NCI-H1436 treated with DMSO at 0.1 percent for 48 hours (cell line): Measurements from ENCODE around the gene NBEA.
A peak's percentile ranks its signal among the peaks of the same experiment; 100 is the strongest.
"Not testable (repeated sequence)": the region's sequence is repeated elsewhere in the genome, so short reads cannot be mapped to it uniquely, and the experiment has no call there.

Experiments used
- DNase-seq: peaks from one replicate; lab custom pipeline; 2025; lab: John Stamatoyannopoulos, UW

NBEA gene, protein sequence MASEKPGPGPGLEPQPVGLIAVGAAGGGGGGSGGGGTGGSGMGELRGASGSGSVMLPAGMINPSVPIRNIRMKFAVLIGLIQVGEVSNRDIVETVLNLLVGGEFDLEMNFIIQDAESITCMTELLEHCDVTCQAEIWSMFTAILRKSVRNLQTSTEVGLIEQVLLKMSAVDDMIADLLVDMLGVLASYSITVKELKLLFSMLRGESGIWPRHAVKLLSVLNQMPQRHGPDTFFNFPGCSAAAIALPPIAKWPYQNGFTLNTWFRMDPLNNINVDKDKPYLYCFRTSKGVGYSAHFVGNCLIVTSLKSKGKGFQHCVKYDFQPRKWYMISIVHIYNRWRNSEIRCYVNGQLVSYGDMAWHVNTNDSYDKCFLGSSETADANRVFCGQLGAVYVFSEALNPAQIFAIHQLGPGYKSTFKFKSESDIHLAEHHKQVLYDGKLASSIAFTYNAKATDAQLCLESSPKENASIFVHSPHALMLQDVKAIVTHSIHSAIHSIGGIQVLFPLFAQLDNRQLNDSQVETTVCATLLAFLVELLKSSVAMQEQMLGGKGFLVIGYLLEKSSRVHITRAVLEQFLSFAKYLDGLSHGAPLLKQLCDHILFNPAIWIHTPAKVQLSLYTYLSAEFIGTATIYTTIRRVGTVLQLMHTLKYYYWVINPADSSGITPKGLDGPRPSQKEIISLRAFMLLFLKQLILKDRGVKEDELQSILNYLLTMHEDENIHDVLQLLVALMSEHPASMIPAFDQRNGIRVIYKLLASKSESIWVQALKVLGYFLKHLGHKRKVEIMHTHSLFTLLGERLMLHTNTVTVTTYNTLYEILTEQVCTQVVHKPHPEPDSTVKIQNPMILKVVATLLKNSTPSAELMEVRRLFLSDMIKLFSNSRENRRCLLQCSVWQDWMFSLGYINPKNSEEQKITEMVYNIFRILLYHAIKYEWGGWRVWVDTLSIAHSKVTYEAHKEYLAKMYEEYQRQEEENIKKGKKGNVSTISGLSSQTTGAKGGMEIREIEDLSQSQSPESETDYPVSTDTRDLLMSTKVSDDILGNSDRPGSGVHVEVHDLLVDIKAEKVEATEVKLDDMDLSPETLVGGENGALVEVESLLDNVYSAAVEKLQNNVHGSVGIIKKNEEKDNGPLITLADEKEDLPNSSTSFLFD (N-terminal part only)

DNA sequence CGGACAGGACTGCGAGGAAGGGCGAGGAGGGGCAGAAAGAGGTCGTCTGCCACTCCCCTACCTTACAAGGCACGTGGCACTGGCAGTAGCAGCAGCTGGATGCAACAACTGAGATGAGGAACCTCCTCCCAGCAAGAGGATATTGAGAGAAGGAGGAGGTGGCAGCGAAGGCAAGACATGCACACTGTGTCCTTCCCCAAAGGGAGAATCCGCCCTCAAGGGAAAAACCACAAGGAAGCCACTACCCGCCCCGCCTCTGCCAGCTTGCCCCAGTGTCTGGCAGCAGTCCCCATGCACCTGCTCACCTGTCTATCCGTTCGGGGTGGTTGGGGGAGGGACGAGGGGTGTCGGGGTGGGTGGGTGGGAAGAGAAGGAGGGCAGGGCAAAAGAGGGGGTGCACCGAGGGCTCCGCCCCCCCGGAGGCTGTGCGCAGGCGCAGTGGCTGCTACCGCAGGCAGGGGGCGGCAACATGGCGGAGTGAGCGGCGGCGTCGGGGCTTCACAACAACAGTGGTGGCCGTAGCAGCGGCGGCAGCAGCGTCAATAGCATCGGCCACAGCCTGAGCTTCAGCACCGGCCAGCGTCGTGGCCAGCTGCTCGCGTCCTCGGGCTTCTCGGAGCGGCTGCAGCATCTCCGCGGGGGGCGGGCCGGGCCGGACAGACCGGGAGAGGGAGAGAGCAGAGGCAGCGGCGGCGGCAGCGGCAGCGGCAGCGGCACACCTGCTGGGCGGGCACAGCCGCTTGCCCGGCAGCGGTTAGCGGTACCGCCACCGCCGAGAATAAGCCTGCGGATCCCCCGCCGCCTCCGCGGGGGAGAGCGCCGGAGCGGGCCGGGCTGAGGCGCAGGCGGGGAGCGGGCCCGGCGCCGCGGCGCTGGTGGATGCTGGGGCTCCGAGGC lies at the start of gene NBEA:
Gene NBEA (plus strand): TSS at position 436 of the 897 bp plus-strand sequence. CDS start 551 bp downstream, outside the sequence.
- DNase-seq = peak; percentile 44

- DNase-seq = no peak
These were observed 47.3 kb upstream of the NBEA start for GRCh38 chr13:34894756-34895155.

DNA sequence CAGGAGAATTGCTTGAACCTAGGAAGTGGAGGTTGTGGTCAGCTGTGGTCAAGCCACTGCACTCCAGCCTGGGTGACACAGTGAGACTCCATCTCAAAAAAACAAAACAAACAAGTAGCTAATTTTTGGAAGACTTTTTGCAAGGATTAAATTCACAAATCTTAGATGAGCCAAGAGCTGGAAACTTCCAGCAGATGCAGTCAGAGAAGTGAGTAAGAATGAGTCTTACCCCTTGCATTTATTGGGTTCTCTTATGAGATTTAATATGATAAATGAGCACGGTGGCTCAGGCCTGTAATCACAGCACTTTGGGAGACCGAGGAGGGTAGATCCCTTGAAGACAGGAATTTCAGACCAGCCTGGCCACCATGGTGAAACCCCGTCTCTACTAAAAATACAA lies 44.9 kb upstream of the NBEA start:
- no peak for DNase-seq

- no peak for DNase-seq
These were observed 42.2 kb upstream of the NBEA start for GRCh38 chr13:34899888-34900287.

- DNase-seq = no peak
These were observed 41.8 kb upstream of the NBEA start for GRCh38 chr13:34900288-34900739.

DNA sequence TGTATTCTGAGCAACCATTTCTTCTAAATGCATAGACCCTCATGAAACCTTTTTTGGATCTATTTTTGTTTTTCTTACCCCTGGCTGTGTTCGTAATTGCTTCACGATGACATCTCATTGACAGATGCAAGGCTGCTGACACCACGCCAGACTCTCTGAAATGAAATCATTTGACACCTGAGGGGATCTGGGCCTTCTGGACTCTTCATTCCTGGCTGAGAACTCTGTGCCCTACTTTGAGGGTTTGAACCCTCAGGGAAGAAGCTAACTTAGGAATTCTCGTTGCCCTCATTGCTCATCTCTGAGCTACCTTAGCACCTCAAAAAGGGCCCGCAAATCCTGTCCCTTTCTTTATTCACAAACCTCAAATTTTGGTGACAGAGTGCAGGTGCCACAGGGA lies 40.5 kb upstream of the NBEA start:
- no peak for DNase-seq

- no peak for DNase-seq
These were observed 30.9 kb upstream of the NBEA start for GRCh38 chr13:34911159-34911558.

DNA sequence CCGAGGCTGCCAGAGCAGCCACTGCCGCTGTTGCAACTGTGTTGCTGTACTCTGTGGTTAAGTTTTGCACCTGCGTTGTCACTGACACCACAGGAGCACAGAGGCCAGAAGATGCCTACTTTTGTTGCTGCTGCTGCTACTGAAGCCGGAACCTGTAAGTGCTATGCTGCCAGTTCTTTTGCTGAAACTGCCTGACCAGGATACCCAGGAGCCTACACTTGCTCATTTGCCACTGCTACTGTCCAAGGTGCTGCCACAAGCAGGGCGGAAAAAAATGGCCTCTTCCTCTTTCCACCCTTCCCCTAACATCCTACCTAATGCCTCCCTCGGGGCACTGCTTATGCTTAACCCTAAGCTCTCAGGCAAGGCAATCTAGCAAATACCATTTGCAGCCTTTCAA lies 29.0 kb upstream of the NBEA start:
- DNase-seq = no peak

GRCh38 chr13:34914416-34914815 lies 27.7 kb upstream of the NBEA start:
- DNase-seq = no peak

- DNase-seq = no peak
These were observed 15.6 kb upstream of the NBEA start for GRCh38 chr13:34926508-34926907.

DNA sequence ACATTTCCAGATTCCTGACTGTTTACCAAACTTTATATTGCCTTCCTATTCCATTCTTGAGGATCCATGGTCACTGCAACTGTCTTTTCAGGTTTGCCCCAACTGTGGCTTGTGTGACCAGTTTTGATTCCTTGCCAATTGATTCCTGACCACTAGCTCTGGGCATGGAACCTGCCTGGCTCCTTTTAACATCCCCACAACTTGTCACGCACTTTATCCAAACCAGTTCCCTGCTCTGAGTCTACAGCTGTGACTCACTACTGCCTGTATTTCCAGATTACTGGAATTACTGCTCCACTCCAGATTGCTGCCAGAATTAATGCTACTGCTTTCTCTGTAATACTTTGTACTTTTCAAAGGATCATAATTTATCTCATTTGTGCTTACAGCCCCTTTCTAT lies 13.4 kb upstream of the NBEA start:
- not testable (repeated sequence) for DNase-seq

DNA sequence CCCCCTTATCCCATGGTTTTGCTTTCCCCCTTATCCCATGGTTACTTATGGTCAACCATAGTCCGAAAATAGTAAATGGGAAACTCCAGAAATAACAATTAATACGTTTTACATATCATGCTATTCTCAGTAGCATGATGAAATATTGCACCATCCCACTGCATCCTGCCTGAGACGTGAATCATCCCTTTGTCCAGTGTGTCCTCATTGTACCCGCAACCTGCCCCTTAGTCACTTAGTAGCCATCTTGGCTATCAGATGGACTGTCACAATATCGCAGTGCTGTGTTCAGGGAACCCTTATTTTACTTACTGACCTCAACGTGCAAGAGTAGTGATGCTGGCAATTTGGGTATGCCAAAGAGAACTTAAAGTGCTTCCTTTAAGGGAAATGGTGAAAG lies 10.5 kb upstream of the NBEA start:
- no peak for DNase-seq

DNA sequence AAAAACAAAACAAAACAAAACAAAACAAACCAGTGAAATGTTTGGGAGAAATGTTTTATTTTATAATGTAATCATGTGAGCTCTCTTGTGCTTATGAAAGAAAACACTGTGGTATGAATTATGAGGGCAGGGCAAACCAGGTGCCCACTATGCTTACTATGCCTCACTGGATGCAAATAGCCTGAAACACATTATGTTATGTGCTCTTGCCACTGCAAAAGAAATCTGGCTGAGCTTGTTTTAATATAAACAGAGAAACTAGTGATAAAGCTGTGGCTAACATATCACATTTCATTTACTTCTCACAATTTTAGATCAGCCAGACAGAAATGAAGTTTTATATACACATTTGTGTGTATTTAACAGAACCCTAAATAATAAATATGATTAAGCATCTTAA lies 8.7 kb upstream of the NBEA start:
- no peak for DNase-seq

DNA sequence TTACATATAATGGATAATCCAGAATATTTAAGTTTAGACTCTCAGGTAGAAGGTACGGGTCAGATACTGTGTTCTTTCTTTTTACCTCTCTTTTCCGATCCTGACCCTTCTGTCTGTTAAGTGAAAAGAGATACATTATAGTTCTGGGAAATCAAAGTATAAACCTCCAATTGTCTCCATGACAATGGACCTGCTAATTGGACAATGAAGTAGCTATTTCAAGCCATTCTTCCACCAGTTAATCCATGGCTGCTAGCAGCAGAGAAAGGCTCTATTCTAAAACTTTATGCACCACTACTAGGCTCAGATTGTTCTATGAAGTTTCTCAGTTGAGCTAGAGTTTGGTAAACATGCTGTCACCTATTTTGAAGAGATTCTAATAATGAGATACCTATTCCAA lies 8.3 kb upstream of the NBEA start:
- no peak for DNase-seq

DNA sequence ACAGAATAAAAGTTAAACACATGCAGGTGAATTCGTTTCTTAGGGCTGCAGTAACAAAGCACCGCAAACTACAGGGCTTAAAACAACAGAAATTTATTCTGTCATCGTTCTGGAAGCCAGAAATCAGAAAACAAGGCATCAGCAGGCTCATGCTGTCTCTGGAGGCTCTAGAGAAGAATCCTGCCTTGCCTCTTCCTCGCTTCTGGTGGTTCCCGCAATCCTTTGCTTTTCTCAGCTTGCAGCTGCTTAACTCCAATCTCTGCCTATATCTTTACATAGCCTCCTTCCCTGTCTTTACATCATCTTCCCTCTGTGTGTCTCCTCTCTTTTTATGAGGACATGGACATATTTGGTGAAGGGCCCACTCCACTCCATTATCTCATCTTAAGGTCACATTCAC lies 6.2 kb upstream of the NBEA start:
- no peak for DNase-seq

- DNase-seq = no peak
These were observed 2.3 kb upstream of the NBEA start for GRCh38 chr13:34939771-34940170.

DNA sequence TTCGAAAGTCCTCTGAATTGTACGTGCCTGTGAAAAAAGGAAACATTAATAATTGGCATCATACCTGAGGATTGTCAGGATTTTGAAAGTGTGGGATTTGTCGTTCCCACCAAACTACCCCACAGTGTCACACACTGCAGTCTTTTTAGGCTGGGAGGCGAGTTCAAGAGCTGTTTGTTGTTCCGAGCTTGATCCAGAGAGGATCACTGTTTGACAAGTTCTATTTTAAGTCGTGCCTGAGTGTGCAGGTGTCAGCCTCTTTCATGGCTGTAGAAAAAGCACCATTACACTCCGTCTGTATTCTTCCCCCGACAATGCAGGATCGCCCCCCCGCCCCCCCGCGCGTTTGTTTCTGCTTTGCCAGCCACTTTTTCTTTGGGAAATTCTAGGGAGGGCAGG lies 635 bp upstream of the NBEA start:
- DNase-seq = no peak

DNA sequence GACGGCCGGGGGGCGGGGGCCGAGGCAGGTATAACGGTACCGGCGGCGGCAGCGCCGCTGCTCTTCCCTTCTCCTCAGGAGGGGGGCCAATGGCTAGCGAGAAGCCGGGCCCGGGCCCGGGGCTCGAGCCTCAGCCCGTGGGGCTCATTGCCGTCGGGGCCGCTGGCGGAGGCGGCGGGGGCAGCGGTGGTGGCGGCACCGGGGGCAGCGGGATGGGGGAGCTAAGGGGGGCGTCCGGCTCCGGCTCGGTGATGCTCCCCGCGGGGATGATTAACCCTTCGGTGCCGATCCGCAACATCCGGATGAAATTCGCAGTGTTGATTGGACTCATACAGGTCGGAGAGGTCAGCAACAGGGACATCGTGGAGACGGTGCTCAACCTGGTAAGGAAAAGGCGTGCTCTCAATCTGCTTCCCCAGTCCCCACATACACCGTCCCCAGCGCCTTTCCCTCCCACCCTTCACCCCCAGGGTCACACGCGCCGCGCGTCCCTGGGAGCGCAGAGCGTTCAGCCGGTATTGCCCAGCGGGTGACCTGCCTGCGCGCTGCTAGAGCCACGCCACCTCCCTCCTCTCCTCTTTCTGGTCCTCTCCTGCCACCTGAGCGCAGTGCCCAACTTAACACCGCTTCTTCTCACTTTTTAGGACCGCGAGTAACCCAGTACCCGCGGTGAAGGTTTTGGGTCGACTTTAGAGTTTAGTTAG lies 814 bp downstream of the NBEA start:
- no peak for DNase-seq

DNA sequence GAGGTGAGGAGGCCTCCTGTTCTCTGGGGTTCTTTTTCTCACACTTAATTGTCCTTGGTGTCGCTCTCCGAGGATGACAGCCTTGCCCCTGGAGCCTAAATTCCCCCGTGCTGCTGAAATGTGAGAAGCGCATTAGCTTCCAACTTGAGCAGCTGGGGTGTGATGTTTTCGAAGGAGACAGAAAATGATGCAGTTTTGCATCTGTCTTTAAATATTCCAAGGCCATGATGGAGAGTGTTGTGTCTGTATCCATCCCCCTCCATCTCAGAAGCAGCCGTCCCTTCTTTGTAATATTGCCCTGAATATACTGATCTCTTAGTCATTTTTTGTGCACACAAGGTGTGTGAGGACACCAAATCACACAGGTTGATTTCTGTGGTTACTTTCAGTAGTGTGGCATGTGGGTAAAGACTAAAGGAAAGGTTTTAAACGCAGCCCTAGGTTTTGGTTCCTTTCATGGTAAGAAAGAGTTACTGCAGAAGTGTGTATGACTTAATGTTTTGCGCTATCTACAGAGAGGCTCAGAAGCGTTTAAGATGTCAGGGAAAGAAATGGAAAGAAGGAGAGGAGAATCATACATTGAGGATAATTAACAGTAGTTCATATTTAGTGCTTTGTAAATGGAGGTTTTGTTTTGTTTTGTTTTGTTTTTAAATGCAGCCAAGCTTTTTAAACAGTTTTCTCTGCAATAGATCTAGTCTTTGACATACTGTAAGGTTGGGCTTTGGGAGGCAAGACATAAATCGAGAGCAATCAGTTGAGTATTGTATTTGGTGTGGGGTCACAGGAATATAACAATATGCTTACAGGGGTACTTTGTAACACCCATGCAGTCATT lies 1.6 kb downstream of the NBEA start:
- DNase-seq = no peak

DNA sequence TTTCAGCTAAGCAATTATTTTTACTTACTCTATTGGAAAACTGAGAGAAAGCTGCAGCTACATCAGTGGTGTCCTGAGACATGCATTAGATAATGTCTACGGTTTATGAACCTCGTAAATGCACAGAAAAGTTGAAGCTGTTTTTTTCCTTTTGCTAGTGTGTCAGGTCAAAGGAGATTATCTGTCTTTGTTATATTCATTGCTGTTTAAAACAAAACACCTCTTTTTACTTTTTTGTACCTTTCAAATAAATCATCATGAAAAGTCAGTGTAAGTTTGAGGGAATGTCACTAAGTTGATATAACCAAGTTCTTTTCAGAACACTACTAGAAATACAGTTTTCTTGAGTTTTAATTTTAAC lies 2.2 kb downstream of the NBEA start:
- no peak for DNase-seq
